Trophoblast cell (in vitro differentiated cells and primary cell): ENCODE data around the gene EID2B.

Source experiments
- DNase-seq, 2 donors: peaks; one replicate each; pipeline ENCODE4 v3.0.0-alpha.2; 2016
- H2AFZ ChIP-seq: 2 replicates; pipeline ENCODE4 v1.6.1; 2013; ENCODE audit warnings: low read length, moderate library complexity, mild to moderate bottlenecking; ENCODE audit not compliant: insufficient read depth, poor library complexity
- H2AK5ac ChIP-seq: 2 replicates; pipeline ENCODE4 v1.6.1; 2013; ENCODE audit warnings: mild to moderate bottlenecking, low read length
- H2BK120ac ChIP-seq: 2 replicates; pipeline ENCODE4 v1.6.1; 2013; ENCODE audit warnings: low read length, mild to moderate bottlenecking, moderate library complexity; ENCODE audit not compliant: insufficient read depth, poor library complexity
- H2BK12ac ChIP-seq: 2 replicates; pipeline ENCODE4 v1.6.1; 2013; ENCODE audit warnings: mild to moderate bottlenecking, low read length, moderate library complexity
- H2BK5ac ChIP-seq: 2 replicates; pipeline ENCODE4 v1.6.1; 2013; ENCODE audit warnings: low read length, low read depth, moderate library complexity, mild to moderate bottlenecking; ENCODE audit not compliant: poor library complexity
- H3K14ac ChIP-seq: 2 replicates; pipeline ENCODE4 v1.6.1; 2013; ENCODE audit warnings: mild to moderate bottlenecking, low read length
- H3K18ac ChIP-seq: 2 replicates; pipeline ENCODE4 v1.6.1; 2013; ENCODE audit warnings: mild to moderate bottlenecking, low read length
- H3K23ac ChIP-seq: 2 replicates; pipeline ENCODE4 v1.6.1; 2013; ENCODE audit warnings: low read length
- H3K27ac ChIP-seq: 2 replicates; pipeline ENCODE4 v1.5.1; 2013; ENCODE audit warnings: low read depth, mild to moderate bottlenecking, inconsistent platforms, low read length, moderate library complexity
- H3K27me3 ChIP-seq: 2 replicates; pipeline ENCODE4 v1.6.1; 2013; ENCODE audit warnings: inconsistent platforms, mild to moderate bottlenecking, low read length, moderate library complexity; ENCODE audit not compliant: insufficient read depth
- H3K36me3 ChIP-seq, 2 experiments: 1 replicate in 1 of 2; 2 replicates in 1 of 2; pipeline ENCODE4 v1.6.1; 2013; ENCODE audit warnings: low read length in 2 of 2, mild to moderate bottlenecking in 2 of 2, moderate library complexity in 1 of 2; ENCODE audit not compliant: insufficient read depth in 2 of 2, control insufficient read depth in 1 of 2
- H3K4ac ChIP-seq: 2 replicates; pipeline ENCODE4 v1.6.1; 2013; ENCODE audit warnings: low read depth, mild to moderate bottlenecking, low read length, moderate library complexity
- H3K4me1 ChIP-seq, 2 experiments: 1 replicate in 1 of 2; 2 replicates in 1 of 2; pipeline ENCODE4 v1.6.1; 2013; ENCODE audit warnings: low read length in 2 of 2, mild to moderate bottlenecking in 2 of 2, moderate library complexity in 1 of 2; ENCODE audit not compliant: insufficient read depth in 2 of 2, control insufficient read depth in 1 of 2
- H3K4me2 ChIP-seq: 2 replicates; pipeline ENCODE4 v1.6.1; 2013; ENCODE audit warnings: inconsistent platforms, mild to moderate bottlenecking, low read length, moderate library complexity
- H3K4me3 ChIP-seq: 2 replicates; pipeline ENCODE4 v1.5.1; 2013; ENCODE audit warnings: mild to moderate bottlenecking, low read depth, low read length, inconsistent platforms
- H3K79me1 ChIP-seq: one replicate; pipeline ENCODE4 v1.6.1; 2013; ENCODE audit warnings: low read length
- H3K79me2 ChIP-seq: 2 replicates; pipeline ENCODE4 v1.6.1; 2013; ENCODE audit warnings: low read length, mild to moderate bottlenecking; ENCODE audit not compliant: control insufficient read depth, insufficient read depth, poor library complexity
- H3K9ac ChIP-seq: 2 replicates; pipeline ENCODE4 v1.6.1; 2013; ENCODE audit warnings: mild to moderate bottlenecking, low read length
- H3K9me3 ChIP-seq: 2 replicates; pipeline ENCODE4 v1.6.1; 2013; ENCODE audit warnings: low read depth, mild to moderate bottlenecking, control low read depth, inconsistent platforms, low read length; ENCODE audit not compliant: insufficient read depth
- H4K12ac ChIP-seq: 2 replicates; pipeline ENCODE4 v1.6.1; 2013; ENCODE audit warnings: low read depth, mild to moderate bottlenecking, low read length, moderate library complexity
- H4K8ac ChIP-seq: 2 replicates; pipeline ENCODE4 v1.6.1; 2013; ENCODE audit warnings: low read depth, mild to moderate bottlenecking, low read length, moderate library complexity
- H4K91ac ChIP-seq: one replicate; pipeline ENCODE4 v1.6.1; 2013; ENCODE audit warnings: low read depth, mild to moderate bottlenecking, low read length, moderate library complexity
- WGBS: extraction: QIAGEN DNeasy Blood & Tissue Kit; methylation state at CpG from one replicate; pipeline ENCODE4 v1.1.7; 2013; ENCODE audit warnings: missing lambda C conversion rate; ENCODE audit not compliant: insufficient read length, insufficient coverage; ENCODE audit errors: extremely low coverage; 5-methylcytosine and 5-hydroxymethylcytosine counted together

Gene EID2B

DNA sequence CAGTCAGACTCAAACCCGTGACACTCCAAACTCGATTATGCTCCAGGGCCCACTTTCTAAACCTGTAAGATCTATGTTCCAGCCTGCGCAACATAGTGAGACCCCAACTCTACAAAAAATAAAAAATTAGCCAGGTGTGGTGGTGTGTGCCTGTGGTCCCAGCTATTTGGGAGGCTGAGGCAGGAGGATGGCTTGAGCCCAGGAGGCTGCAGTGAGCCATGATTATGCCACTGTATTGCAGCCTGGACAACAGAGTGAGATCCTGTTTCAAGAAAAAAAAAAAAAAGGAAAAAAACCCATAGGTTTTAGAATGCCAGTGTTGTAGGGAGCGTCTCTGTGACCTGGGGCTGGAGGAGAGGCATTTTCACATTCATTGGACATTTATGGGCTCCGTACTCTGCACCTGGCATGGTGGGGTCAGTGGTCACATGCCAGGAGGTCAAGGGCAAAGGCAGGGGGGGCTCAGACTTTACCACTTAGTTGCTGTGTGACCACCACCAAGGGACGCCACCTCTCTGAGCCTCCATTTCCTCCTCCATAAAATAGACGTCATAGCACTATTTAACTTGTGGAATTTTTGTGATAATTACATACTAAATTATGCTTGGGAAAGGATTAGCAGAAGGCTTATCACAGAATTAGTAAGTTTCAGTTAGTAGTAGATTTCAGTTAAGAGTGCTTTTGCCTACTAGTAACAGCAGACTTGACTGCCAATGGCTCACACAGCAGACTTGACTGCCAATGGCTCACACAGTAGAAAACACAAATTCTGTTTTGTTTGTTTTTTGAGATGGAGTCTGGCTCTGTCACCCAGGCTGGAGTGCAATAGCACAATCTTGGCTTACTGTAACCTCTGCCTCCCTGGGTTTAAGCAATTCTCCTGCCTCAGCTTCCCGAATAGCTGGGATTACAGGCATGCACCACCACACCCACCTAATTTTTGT lies 11.8 kb downstream of the EID2B start:
- Histone ChIP-seq H3K18ac (no peak overlapping the region), H3K9ac (no peak overlapping the region), H3K23ac (no peak overlapping the region), H4K91ac (peak overlapping the region; percentile 52), H3K9me3 (peaks cover 5% of the 10 kb centered on the region), H3K14ac (peak overlapping the region; percentile 20), H3K79me2 (peaks cover 4% of the 10 kb centered on the region), H3K79me1 (peaks cover 10% of the 10 kb centered on the region), H3K4me1 (peaks cover 8 to 23% of the 10 kb centered on the region in 2 experiments), H2BK5ac (peak overlapping the region; percentile 33), H2BK120ac (peak overlapping the region; percentile 17), H3K36me3 (no peaks in the 10 kb centered on the region), H4K12ac (no peak overlapping the region), H2AK5ac (no peak overlapping the region), H3K27me3 (peaks cover under 1% of the 10 kb centered on the region), H3K4me3 (no peak overlapping the region), H3K27ac (no peak overlapping the region), H3K4ac (peak overlapping the region; percentile 17), H3K4me2 (no peak overlapping the region), H4K8ac (no peak overlapping the region), H2BK12ac (no peak overlapping the region), H2AFZ (no peak overlapping the region)
- no peak for DNase-seq
- no CpG with 5 or more reads among the region's 8 CpGs for WGBS

DNA sequence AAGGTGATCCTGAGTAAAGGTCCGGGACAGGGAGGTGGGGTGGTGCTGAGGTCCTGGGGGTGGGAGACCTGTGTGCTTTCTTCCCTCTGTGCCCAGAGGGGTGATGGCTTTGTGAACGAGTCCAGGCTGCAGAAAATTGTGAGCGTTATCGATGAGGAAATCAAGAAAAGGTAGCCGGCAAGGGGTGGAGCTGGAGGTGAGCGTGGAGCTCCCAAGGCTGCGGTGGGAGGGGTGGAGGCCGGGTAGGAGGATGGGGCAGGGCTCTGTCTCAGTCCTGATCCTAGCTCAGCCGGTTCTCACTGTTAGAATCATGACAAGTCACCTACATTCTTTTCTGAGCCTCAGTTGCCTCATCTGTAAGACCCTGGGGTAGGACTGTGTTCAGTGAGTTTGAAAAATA lies 13.7 kb downstream of the EID2B start:
- Histone ChIP-seq H3K4me2 (peak overlapping the region; percentile 43), H3K27me3 (peaks cover 10% of the 10 kb centered on the region), H3K23ac (no peak overlapping the region), H3K14ac (peak overlapping the region; percentile 40), H3K27ac (peak overlapping the region; percentile 36), H3K79me2 (peaks cover 11% of the 10 kb centered on the region), H3K9ac (no peak overlapping the region), H2AFZ (no peak overlapping the region), H4K8ac (peak overlapping the region; percentile 58), H3K79me1 (peaks cover 18% of the 10 kb centered on the region), H3K9me3 (peaks cover 2% of the 10 kb centered on the region), H3K18ac (no peak overlapping the region), H3K4me1 (peaks cover 10 to 27% of the 10 kb centered on the region in 2 experiments), H3K4me3 (no peak overlapping the region), H2BK120ac (no peak overlapping the region), H2AK5ac (peak overlapping the region; percentile 39), H2BK5ac (no peak overlapping the region), H4K91ac (peak overlapping the region; percentile 59), H3K36me3 (no peaks in the 10 kb centered on the region), H3K4ac (no peak overlapping the region), H4K12ac (peak overlapping the region; percentile 66), H2BK12ac (peak overlapping the region; percentile 27)
- WGBS = no CpG with 5 or more reads among the region's 9 CpGs
- DNase-seq = no peak

DNA sequence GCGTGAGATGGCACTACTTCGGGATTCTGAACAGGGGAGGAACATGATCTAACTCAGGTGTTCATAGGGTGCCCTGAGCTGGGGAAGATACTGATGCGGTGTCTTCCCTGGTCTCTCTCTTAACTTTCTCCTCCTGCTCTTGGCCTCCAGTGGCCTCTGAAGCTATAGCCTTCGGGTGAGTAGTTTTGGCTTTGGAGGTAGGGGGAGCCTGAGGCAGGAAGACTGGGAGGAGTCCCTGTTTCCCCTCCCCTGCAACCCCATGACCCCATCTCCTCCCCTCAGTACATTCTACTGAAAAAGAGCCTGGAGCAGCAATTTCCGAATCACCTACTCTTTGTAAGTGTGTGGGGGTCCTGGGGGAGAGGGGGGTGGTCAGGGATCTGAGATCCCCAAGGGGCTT lies 14.2 kb downstream of the EID2B start:
- Histone ChIP-seq H3K4me1 (peaks cover 10 to 27% of the 10 kb centered on the region in 2 experiments), H3K4me2 (peak overlapping the region; percentile 43), H3K36me3 (no peaks in the 10 kb centered on the region), H3K14ac (peak overlapping the region; percentile 40), H4K12ac (no peak overlapping the region), H3K18ac (no peak overlapping the region), H4K91ac (peak overlapping the region; percentile 59), H3K4ac (no peak overlapping the region), H3K79me2 (peaks cover 11% of the 10 kb centered on the region), H2AFZ (no peak overlapping the region), H3K27ac (peak overlapping the region; percentile 36), H3K9ac (no peak overlapping the region), H2BK5ac (no peak overlapping the region), H3K9me3 (peaks cover 2% of the 10 kb centered on the region), H4K8ac (peak overlapping the region; percentile 58), H3K79me1 (peaks cover 18% of the 10 kb centered on the region), H3K23ac (no peak overlapping the region), H3K27me3 (peaks cover 10% of the 10 kb centered on the region), H2BK120ac (no peak overlapping the region), H2AK5ac (no peak overlapping the region), H2BK12ac (peak overlapping the region; percentile 27), H3K4me3 (no peak overlapping the region)
- WGBS = no CpG with 5 or more reads among the region's 5 CpGs
- no peak for DNase-seq

DNA sequence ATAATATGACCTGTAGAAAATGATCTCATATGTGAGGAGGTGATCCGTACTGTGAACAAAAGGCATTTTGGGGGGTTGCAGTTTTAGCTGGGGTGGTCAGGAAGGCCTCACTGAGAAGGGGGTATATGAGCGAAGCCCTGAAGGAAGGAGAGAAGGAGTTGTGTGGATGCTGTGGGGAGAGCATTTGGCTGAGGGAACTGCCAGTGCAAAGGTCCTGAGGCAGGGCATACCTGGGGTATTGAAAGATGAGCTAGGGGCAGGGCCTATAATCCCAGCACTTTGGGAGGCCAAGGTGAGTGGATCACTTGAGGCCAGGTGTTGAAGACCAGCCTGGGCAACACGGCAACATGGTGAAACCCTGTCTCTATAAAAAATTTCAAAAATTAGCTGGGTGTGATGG lies 15.2 kb downstream of the EID2B start:
- H2AFZ ChIP-seq = no peak overlapping the region
- H3K79me1 ChIP-seq = peaks cover 18% of the 10 kb centered on the region
- H4K91ac ChIP-seq = no peak overlapping the region
- peaks cover 11% of the 10 kb centered on the region for H3K79me2 ChIP-seq
- H2BK5ac ChIP-seq = no peak overlapping the region
- no peak overlapping the region for H2BK12ac ChIP-seq
- no peak overlapping the region for H2AK5ac ChIP-seq
- no peak overlapping the region for H3K4me3 ChIP-seq
- H4K12ac ChIP-seq = no peak overlapping the region
- no peaks in the 10 kb centered on the region for H3K36me3 ChIP-seq
- no peak overlapping the region for H2BK120ac ChIP-seq
- no peak overlapping the region for H3K27ac ChIP-seq
- H3K4me1 ChIP-seq = peaks cover 10 to 27% of the 10 kb centered on the region in 2 experiments
- no peak overlapping the region for H3K23ac ChIP-seq
- peaks cover 2% of the 10 kb centered on the region for H3K9me3 ChIP-seq
- no peak overlapping the region for H3K14ac ChIP-seq
- DNase-seq = no peak
- no peak overlapping the region for H3K4ac ChIP-seq
- no peak overlapping the region for H3K9ac ChIP-seq
- no CpG with 5 or more reads among the region's 3 CpGs for WGBS
- no peak overlapping the region for H3K4me2 ChIP-seq
- no peak overlapping the region for H3K18ac ChIP-seq
- peaks cover 10% of the 10 kb centered on the region for H3K27me3 ChIP-seq
- H4K8ac ChIP-seq = no peak overlapping the region
